Stimulated activated CD8-positive, alpha-beta memory T cell treated with anti-CD3 and anti-CD28 coated beads, Interleukin-7, amount 100 ng/mL, for 48 hours (primary cell): ENCODE results near the gene C1orf159.
"Not testable (repeated sequence)": the region's sequence is repeated elsewhere in the genome, so short reads cannot be mapped to it uniquely, and the experiment has no call there.

Source experiments
- DNase-seq, 2 donors: peaks; one replicate each; pipeline ENCODE4 v3.0.0-alpha.2; 2020; ENCODE audit warnings: low read depth in 1 of 2; ENCODE audit errors: extremely low read depth in 1 of 2

The C1orf159 gene

GRCh38 chr1:1119272-1119890 is 3.5 kb upstream of the C1orf159 start:
- DNase-seq = no peak

GRCh38 chr1:1118876-1119220 is 3.0 kb upstream of the C1orf159 start:
- DNase-seq = no peak

- no peak for DNase-seq
These were observed 2.4 kb upstream of the C1orf159 start for GRCh38 chr1:1118011-1118875.

- DNase-seq = no peak
These were observed 1.6 kb upstream of the C1orf159 start for GRCh38 chr1:1117469-1117831.

- no peak for DNase-seq
These were observed 996 bp upstream of the C1orf159 start for GRCh38 chr1:1116701-1117468.

GRCh38 chr1:1115136-1115785 is 628 bp downstream of the C1orf159 start:
- DNase-seq = no peak

GRCh38 chr1:1114431-1114830 is 1.5 kb downstream of the C1orf159 start:
- no peak for DNase-seq

GRCh38 chr1:1112237-1112985 is 3.5 kb downstream of the C1orf159 start:
- DNase-seq = no peak

GRCh38 chr1:1111516-1112236 is 4.2 kb downstream of the C1orf159 start:
- DNase-seq = no peak

GRCh38 chr1:1110561-1110971 is 5.3 kb downstream of the C1orf159 start:
- no peak for DNase-seq

GRCh38 chr1:1109743-1110142 is 6.1 kb downstream of the C1orf159 start:
- no peak for DNase-seq

- DNase-seq = no peak
These were observed 9.2 kb downstream of the C1orf159 start for GRCh38 chr1:1106510-1107221.

- DNase-seq = not testable (repeated sequence)
These were observed 11.7 kb downstream of the C1orf159 start for GRCh38 chr1:1104152-1104551.

GRCh38 chr1:1101503-1101902 is 14.4 kb downstream of the C1orf159 start:
- no peak for DNase-seq

- DNase-seq = no peak
These were observed 15.6 kb downstream of the C1orf159 start for GRCh38 chr1:1100296-1100695.

- DNase-seq = no peak
These were observed 16.2 kb downstream of the C1orf159 start for GRCh38 chr1:1099506-1100183.

- DNase-seq = no peak
These were observed 17.0 kb downstream of the C1orf159 start for GRCh38 chr1:1098681-1099421.

GRCh38 chr1:1096136-1096535 is 19.8 kb downstream of the C1orf159 start:
- not testable (repeated sequence) for DNase-seq
